Fibroblast of the aortic adventitia (primary cell): ENCODE measurements around the gene SULT1A2. TPM values are rescaled to one million over a fixed set of nuclear protein-coding genes. Genes with fewer than 3 reads are reported as not detected.
"Not testable (repeated sequence)": the region's sequence is repeated elsewhere in the genome, so short reads cannot be mapped to it uniquely, and the experiment has no call there.

Source experiments
- DNase-seq: peaks from one replicate; pipeline ENCODE4 v3.0.0-alpha.2; 2010; ENCODE audit warnings: low read depth
- H3K4me3 ChIP-seq: 2 replicates; pipeline ENCODE4 v1.5.1; 2011; ENCODE audit warnings: low read depth, mild to moderate bottlenecking, control low read depth, low read length, moderate library complexity
- total RNA-seq: library from RNA; depleted of rRNA; stranded (reverse); fragments of >200 nt; gene quantifications from 2 replicates; pipeline ENCODE4 v1.2.3, GENCODE V29; 2012; ENCODE audit warnings: low replicate concordance
- TF ChIP-seq, protein P1 (sequence below): IDR thresholded peaks from 2 replicates; pipeline ENCODE4 v1.5.1; 2011; ENCODE audit warnings: mild to moderate bottlenecking, low read length, control low read depth, inconsistent platforms; ENCODE audit not compliant: insufficient read depth

Gene SULT1A2
- total RNA-seq, 1 donor = not detected

DNA sequence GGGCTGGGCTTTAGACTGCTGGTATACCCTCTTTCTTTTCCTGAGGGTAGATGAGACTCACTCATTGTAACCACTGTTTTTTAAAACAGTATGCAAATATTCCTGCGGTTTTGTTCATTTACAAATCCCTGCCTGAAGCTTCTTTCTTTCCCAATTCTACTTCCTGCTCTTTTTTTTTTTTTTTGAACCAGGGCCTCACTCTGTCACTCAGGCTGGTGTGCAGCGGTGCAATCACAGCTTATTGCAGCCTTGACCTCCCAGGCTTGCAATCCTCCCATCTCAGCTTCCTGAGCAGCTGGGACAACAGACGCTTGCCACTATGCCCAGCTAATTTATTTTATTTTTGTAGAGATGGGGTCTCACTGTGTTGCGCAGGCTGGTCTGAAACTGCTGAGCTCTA, 21.0 kb upstream of the SULT1A2 start:
- TF ChIP-seq, protein P1, sequence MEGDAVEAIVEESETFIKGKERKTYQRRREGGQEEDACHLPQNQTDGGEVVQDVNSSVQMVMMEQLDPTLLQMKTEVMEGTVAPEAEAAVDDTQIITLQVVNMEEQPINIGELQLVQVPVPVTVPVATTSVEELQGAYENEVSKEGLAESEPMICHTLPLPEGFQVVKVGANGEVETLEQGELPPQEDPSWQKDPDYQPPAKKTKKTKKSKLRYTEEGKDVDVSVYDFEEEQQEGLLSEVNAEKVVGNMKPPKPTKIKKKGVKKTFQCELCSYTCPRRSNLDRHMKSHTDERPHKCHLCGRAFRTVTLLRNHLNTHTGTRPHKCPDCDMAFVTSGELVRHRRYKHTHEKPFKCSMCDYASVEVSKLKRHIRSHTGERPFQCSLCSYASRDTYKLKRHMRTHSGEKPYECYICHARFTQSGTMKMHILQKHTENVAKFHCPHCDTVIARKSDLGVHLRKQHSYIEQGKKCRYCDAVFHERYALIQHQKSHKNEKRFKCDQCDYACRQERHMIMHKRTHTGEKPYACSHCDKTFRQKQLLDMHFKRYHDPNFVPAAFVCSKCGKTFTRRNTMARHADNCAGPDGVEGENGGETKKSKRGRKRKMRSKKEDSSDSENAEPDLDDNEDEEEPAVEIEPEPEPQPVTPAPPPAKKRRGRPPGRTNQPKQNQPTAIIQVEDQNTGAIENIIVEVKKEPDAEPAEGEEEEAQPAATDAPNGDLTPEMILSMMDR = no peak
- no peak for DNase-seq
- no peak overlapping the region for H3K4me3 ChIP-seq

DNA sequence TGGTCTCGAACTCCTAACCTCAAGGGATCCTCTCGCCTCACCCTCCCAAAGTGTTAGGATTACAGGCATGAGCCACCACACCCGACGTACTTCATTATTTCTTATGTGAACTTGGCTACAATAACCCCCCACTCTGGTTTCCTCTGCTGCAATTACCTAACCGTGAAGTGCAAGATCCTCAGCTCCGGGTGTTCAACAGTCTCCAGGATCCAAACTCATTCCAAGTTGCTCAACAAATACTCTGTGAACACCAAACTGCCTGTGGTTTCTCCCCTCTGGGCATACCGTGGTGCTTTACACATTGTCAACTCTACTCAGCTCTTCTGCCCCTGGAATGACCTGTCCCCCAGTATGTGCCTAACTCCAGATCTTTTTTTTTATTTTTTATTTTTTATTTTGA, 19.8 kb upstream of the SULT1A2 start:
- DNase-seq = no peak
- H3K4me3 ChIP-seq = no peak overlapping the region
- TF ChIP-seq, protein P1 = no peak

DNA sequence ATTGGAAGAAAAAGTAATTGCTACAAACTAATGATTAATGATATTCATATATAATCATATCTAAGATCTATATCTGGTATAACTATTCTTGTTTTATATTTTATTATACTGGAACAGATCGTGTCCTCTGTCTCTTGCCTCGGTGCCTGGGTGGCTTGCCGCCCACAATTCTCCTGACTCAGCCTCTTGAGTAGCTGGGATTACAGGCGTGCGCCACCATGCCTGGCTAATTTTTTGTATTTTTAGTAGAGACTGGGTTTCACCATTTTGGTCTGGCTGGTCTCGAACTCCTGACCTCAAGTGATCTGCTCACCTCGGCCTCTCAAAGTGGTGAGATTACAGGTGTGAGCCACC, 19.4 kb upstream of the SULT1A2 start:
- not testable (repeated sequence) for H3K4me3 ChIP-seq, DNase-seq

DNA sequence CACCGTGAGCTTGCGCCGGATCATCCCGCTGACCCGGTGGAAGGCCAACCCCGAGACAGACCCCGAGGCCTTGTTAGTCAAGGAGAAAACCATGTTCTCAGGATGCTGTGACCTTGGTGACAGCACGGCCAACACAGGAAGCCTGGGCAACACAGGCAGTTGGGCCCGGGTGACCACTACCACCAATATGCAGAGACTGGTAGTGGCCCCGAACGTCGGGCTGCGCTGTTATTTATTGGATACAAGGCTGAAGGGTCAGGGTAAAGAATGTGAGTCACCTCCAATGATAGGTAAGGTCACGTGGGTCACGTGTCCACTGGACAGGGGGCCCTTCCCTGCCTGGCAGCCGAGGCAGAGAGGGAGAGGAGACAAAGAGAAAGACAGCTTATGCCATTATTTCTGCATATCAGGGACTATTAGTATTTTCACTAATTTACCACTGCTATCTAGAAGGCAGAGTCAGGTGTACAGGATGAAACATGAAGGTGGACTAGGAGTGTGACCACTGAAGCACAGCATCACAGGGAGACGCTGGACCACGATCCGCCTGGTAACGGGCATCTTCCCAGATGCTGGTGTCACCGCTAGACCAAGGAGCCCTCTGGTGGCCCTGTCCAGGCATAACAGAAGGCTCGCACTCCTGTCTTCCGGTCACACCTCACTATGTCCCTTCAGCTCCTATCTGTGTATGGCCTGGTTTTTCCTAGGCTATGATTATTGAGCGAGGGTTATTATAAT, 18.8 kb upstream of the SULT1A2 start:
- H3K4me3 ChIP-seq = not testable (repeated sequence)
- TF ChIP-seq, protein P1 = peak; percentile 62
- peak; percentile 42 for DNase-seq

DNA sequence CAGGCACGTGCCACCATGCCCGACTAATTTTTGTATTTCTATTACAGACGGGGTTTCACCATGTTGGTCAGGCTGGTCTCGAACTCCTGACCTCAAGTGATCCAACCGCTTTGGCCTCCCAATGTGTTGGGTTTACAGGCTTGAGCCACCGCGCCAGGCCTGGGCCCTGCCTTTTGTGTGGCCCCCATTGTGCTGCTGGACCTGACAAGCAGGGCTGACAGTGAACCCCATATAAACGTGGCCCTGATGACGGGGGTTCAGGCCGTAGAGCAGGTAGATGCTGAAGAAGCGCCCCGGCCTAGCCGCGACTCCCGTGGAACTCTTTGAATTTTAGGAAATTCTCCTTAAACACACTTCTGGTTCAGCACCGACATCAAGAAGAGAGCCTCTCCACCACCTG, 17.7 kb upstream of the SULT1A2 start:
- DNase-seq, H3K4me3 ChIP-seq: not testable (repeated sequence)

DNA sequence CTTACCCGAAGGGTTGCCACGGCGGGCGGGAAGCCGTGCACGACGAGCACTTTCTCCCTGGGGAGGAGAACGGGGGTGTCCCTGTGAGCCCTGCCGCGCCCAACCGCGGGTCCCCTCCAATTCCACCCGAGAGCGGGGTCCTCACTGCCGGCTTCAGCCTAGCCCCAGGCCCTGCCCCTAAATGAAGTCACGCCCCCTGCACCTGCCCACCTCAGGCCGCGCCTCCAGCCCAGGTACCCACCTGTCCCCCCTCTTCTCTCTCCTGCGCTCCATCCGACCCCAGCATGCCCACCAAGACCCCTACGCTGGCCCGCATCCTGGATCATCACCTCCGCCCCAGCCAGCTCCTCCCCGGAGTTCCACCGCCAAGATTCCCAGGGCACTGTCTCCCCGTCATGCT, 17.1 kb upstream of the SULT1A2 start:
- not testable (repeated sequence) for H3K4me3 ChIP-seq, DNase-seq

DNA sequence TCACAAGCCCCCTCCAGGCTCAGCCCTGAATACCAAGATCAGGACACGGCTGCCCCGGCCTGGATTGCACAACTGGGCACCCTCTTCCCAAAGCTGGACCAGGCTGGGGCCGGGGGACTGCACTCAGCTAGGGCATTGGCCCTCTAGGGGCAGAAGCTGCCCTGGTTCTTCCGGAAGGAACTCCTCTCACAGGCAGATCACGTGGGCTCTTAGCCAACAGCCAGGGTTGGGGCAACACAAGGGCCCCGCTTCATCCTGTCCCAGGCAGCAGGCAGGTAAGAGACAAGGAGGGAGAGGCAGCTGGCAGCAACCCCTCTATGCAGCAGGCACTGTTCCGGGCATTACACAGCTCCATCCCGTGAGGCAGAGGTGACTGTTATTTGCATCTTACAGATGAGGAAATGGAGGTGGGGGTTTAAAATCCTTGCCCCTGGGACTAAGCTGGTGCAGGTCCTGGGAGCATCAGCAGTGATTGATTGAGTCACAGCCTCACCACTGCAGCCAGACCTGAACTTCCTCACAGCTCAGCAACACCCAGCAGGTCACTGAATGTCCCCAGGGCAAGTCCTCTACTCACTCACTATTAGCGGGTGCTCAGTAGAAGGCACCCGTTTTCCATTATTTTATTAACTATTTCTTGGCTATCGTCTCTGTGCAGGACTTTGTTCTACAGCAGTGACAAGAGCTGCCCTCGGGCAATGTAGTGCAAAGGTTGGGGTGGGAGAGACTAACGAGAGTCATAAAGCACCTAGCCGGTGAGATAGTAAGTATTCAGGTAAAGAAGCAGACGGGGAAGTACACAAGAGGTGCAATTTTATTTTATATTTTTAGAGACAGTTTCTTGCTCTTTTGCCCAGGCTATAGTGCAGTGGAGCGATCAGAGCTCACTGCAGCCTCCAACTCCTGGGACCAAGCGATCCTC, 15.8 kb upstream of the SULT1A2 start:
- not testable (repeated sequence) for DNase-seq

DNA sequence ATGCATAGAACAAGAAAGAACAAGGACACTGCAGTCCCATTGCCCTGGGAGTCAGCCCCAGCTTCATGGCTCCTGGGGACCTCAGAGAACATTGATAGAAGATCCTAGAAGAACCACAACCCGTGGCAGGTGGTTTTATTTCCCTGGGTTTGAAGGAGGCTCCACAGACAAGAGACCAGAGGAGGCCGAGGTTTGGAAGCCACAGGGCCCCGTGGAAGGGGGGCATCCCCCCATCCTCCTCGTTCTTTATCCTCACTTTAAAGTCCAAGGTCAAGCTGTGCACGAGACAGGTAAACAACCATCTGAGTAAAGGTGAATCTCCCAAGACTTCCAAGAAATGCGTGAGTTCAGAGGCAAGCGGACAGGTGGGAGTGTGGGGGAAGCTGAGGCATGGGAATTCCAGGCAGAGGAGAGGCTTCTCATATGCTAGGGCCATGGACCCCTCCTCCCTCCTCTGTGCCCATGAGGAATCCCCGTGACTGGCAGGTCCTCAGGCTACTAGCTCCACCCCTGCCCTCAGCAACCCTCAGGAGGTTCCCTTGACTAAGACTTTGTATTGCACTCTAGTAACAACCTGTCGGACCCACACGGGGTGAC, 13.8 kb upstream of the SULT1A2 start:
- H3K4me3 ChIP-seq = no peak overlapping the region
- DNase-seq = no peak
- TF ChIP-seq, protein P1 = no peak

More for the DNA sequence above, 15.8 kb upstream of the SULT1A2 start:
- H3K4me3 ChIP-seq = not testable (repeated sequence)
